ENCODE data around the gene FAIM2.

Gene FAIM2

DNA sequence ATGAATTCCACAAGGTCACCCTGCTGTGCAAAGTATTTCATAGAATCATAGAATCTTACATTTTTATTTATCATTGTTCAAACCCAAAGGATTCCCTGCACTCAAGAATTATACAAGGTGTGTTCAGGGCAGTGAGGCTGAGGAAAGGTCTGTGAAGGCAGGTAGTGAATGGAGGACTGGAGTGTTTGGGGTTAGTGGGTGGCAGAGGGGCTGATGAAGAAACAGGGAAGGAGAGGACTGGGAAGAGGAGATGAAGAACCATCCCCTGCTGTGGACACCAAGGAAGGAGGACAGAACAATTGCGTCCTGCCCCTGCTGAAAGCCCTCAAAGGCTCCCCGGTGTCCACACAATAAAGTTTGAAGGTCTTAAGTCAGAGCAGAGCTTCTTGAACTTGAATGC lies 50.0 kb downstream of the FAIM2 start:
- TF ChIP-seq, protein P1, sequence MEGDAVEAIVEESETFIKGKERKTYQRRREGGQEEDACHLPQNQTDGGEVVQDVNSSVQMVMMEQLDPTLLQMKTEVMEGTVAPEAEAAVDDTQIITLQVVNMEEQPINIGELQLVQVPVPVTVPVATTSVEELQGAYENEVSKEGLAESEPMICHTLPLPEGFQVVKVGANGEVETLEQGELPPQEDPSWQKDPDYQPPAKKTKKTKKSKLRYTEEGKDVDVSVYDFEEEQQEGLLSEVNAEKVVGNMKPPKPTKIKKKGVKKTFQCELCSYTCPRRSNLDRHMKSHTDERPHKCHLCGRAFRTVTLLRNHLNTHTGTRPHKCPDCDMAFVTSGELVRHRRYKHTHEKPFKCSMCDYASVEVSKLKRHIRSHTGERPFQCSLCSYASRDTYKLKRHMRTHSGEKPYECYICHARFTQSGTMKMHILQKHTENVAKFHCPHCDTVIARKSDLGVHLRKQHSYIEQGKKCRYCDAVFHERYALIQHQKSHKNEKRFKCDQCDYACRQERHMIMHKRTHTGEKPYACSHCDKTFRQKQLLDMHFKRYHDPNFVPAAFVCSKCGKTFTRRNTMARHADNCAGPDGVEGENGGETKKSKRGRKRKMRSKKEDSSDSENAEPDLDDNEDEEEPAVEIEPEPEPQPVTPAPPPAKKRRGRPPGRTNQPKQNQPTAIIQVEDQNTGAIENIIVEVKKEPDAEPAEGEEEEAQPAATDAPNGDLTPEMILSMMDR (IDR thresholded peaks at IDR 0.05; ENCODE audit: insufficient read depth, low read length, poor library complexity, severe bottlenecking): no peak
- DNase-seq (ENCODE audit: extremely low read depth, insufficient read length): no peak
- H3K4me3 ChIP-seq (replicated peaks; ENCODE audit: low read depth, low read length): no peak overlapping the region
- H3K36me3 ChIP-seq (ENCODE audit: control insufficient read depth, insufficient read depth, low read length): no peaks in the 10 kb centered on the region
- no peaks in the 10 kb centered on the region for H3K27me3 ChIP-seq (replicated peaks; ENCODE audit: control insufficient read depth, insufficient read depth, low read length)

GRCh38 chr12:49847161-49847560 lies 56.5 kb downstream of the FAIM2 start:
- no peaks in the 10 kb centered on the region for H3K36me3 ChIP-seq (ENCODE audit: control insufficient read depth, insufficient read depth, low read length)
- no peaks in the 10 kb centered on the region for H3K27me3 ChIP-seq (replicated peaks; ENCODE audit: control insufficient read depth, insufficient read depth, low read length)
- DNase-seq (ENCODE audit: extremely low read depth, insufficient read length): no peak
- TF ChIP-seq, protein P1 (IDR thresholded peaks at IDR 0.05; ENCODE audit: insufficient read depth, low read length, poor library complexity, severe bottlenecking): no peak
- no peak overlapping the region for H3K4me3 ChIP-seq (replicated peaks; ENCODE audit: low read depth, low read length)

DNA sequence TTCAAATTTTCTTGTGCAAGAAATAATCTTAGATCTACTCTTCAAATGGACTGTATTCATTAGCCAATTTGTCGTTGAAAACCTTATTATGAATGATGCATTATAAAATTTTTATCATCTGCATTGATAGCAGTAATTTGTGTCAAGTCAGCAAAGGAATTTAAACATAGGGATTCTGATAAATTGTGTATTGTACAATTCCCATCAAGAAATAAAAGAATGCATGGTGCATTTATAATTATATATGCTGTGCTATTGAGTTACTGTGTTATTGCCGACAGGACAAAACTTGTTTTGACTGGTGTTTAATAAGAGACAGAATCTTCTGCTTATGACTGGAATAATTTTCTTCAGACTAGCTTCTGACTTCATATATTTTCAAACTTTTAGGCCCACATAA lies 57.7 kb downstream of the FAIM2 start:
- TF ChIP-seq, protein P1 (IDR thresholded peaks at IDR 0.05; ENCODE audit: insufficient read depth, low read length, poor library complexity, severe bottlenecking): no peak
- H3K27me3 ChIP-seq (replicated peaks; ENCODE audit: control insufficient read depth, insufficient read depth, low read length): no peaks in the 10 kb centered on the region
- no peak for DNase-seq (ENCODE audit: extremely low read depth, insufficient read length)

DNA sequence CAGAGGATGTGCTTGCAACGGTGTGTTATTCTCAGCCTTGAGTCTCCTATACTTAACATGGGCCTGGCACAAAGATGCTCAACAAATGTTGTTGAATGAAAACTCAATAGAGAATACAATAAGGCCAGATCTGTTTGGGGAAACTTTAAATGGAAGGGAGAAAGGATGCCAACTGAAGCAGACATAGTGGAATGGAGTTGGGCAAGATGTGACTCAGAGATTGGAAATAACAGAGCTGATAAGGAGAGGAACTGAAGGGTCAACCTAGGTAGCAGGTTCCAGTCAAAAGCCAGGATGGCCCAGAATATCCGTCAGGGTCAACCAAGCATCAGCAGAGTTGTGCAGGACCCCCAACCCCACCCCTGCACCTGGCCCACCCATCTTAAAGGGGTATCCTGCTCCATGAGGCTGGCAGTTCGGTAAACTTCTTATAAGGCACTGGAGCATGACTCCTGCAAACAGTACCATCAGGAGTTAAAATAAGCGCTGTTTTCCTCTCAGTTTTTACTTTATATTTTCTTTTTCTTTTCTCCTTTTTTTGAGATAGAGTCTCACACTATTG lies 59.7 kb downstream of the FAIM2 start:
- Histone ChIP-seq H3K27me3 (replicated peaks; ENCODE audit: control insufficient read depth, insufficient read depth, low read length) (no peaks in the 10 kb centered on the region), H3K36me3 (ENCODE audit: control insufficient read depth, insufficient read depth, low read length) (no peaks in the 10 kb centered on the region), H3K4me3 (replicated peaks; ENCODE audit: low read depth, low read length) (no peak overlapping the region)
- no peak for DNase-seq (ENCODE audit: extremely low read depth, insufficient read length)
- TF ChIP-seq, protein P1 (IDR thresholded peaks at IDR 0.05; ENCODE audit: insufficient read depth, low read length, poor library complexity, severe bottlenecking): no peak

More for the DNA sequence above, 57.7 kb downstream of the FAIM2 start:
- Histone ChIP-seq H3K4me3 (replicated peaks; ENCODE audit: low read depth, low read length) (no peak overlapping the region), H3K36me3 (ENCODE audit: control insufficient read depth, insufficient read depth, low read length) (no peaks in the 10 kb centered on the region)

DNA sequence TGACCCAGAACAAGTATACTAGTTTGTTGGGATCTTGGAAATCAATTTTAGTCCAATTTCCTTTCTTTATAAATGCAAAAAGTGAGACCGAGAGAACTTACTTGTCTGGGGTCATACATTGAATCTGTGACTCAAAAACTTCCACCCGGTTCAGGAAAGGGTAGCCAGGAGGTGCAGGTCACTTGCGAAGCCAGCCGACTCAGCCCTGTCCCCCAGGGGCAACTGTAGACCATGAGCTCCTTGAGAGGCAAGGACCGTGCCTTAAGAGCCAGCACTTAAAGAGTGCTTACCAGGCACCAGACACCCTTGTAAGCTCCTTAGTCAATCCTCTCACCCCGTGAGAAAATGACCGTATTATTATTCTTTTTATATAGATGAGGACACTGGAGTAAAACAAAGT lies 60.3 kb downstream of the FAIM2 start:
- Histone ChIP-seq H3K27me3 (replicated peaks; ENCODE audit: control insufficient read depth, insufficient read depth, low read length) (no peaks in the 10 kb centered on the region), H3K36me3 (ENCODE audit: control insufficient read depth, insufficient read depth, low read length) (peaks cover under 1% of the 10 kb centered on the region; the same call in 1 of the 2 replicates), H3K4me3 (replicated peaks; ENCODE audit: low read depth, low read length) (peak overlapping the region; percentile 89)
- TF ChIP-seq, protein P1 (IDR thresholded peaks at IDR 0.05; ENCODE audit: insufficient read depth, low read length, poor library complexity, severe bottlenecking): no peak
- no peak for DNase-seq (ENCODE audit: extremely low read depth, insufficient read length)

All from GM06990 (cell line).